ENCODE measurements around the gene GFER. TPM values are rescaled to one million over a fixed set of nuclear protein-coding genes. Genes with fewer than 3 reads are reported as not detected.

The GFER gene
- total RNA-seq, 3 donors from 2014 or later, result 15.7 to 18.1 (median 17.9) TPM

DNA sequence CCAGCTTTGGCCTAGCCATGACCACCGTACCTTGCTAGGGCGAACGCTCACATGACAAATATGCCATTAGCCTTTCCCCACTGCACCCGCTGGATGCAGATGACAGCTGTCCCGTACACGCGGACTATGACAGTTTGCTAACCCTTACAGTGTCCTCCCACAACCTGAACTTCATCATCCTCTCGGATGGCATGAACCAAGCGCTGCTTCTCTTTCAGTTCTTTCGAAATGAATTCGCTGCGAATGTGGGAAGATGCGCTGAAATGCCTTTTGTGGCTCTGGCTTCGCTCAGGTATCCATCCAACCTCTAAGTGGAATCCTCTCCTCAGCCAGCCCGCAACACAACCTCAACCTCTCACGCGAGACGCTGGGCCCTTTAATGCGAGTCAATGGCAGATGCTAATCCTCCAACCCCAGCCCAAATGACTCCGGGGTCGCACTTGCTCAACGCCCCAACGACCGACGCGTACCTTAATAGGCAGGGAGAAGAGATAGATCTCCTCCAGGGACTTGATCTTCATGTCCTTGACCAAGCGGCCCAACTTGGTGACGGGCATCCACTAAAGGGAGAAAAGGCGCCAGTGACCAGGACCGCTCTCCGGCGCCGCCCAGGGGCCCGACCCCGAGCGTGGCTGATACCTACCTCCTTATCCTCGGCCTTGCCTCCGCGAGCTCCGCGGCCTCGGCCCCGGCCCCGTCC lies 20.0 kb upstream of the GFER start:
- H3K4me3 ChIP-seq, result peak overlapping the region; percentile 91 to 95 (median 94)
- no peak for DNase-seq (ENCODE audit: low spot score in 2 of 2)
- H3K27ac ChIP-seq, result peak overlapping the region; percentile 98 to 99
- H3K9me3 ChIP-seq, result no peaks in the 10 kb centered on the region
- TF ChIP-seq CTCF (IDR thresholded peaks at IDR 0.05) (no peak), POLR2A (IDR thresholded peaks at IDR 0.05) (no peak), POLR2AphosphoS5 (IDR thresholded peaks at IDR 0.05) (no peak)
- H3K36me3 ChIP-seq, result no peaks in the 10 kb centered on the region
- intact Hi-C loops (cut with DNase I; ENCODE audit: low total_unique reads), result no loop called here
- no peaks in the 10 kb centered on the region for H3K27me3 ChIP-seq
- peaks cover 5 to 16% of the 10 kb centered on the region in 2 donors for H3K4me1 ChIP-seq

DNA sequence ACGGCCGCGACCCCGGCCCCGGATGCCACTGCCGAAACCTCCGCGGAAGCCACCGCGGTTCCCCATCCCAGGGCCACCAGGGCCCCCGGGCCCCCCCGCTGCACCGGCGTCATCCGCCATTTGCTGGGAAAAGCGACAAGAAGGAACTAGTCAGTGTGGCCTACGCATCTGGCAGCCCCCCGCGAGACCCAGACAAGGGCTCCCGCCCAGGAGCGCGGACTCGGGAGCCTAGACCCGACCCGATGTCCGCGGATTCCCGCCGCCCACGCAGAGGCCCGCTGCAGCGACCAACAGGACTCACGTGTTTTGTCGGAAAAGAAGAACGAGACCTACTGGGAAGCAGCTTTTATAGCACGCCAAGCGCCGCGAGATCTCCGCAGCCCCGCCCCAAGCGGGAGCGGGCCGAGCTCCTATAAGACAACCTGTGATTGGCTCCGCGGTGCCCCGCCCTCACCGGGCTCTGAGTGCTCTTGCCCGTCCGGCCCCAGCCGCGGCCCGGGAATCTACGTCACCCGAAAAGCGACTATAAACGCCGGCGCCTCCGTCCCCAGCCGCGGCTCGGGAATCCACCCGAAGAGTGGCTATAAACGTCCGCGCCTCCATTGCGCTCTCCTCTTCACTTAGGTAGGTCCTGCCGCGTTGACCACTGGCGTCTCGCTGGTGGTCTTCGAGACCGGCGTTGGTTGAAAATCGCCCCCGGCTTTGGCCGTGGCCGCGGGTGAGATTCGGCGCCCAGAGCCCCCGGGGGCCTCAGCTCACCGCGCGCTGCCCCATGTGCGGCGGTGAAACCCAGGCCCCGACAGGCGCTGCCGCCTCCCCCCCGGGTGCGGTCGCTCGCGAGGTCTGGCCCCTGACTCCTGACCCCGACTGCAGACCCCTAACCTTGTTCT lies 19.2 kb upstream of the GFER start, which contains the start of gene RPS2:
TSS of gene RPS2 (minus strand) at position 321 of the 890 bp plus-strand sequence. CDS start at position 120, 201 bp downstream.
- H3K4me1 ChIP-seq, result peaks cover 3 to 16% of the 10 kb centered on the region in 2 donors
- H3K36me3 ChIP-seq, result no peaks in the 10 kb centered on the region
- TF ChIP-seq POLR2A (IDR thresholded peaks at IDR 0.05) (peak; percentile 97), POLR2AphosphoS5 (IDR thresholded peaks at IDR 0.05) (peak; percentile 99 to 100 (median 100)), CTCF (IDR thresholded peaks at IDR 0.05) (peak in 1 of 3 donors; percentile 21)
- DNase-seq (ENCODE audit: low spot score in 2 of 2), result peak; percentile 99
- peak within 1 kb of the TSS; percentile 91 to 95 (median 94) for H3K4me3 ChIP-seq
- H3K9me3 ChIP-seq, result no peaks in the 10 kb centered on the region
- peak within 1 kb of the TSS; percentile 98 to 99 for H3K27ac ChIP-seq
- H3K27me3 ChIP-seq, result no peaks in the 10 kb centered on the region
- intact Hi-C loops (cut with DNase I; ENCODE audit: low total_unique reads), result no loop called here

- peak overlapping the region; percentile 98 to 99 for H3K27ac ChIP-seq
- no peaks in the 10 kb centered on the region for H3K36me3 ChIP-seq
- TF ChIP-seq CTCF (IDR thresholded peaks at IDR 0.05) (peak in 1 of 3 donors; percentile 4), POLR2AphosphoS5 (IDR thresholded peaks at IDR 0.05) (no peak)
- H3K4me1 ChIP-seq, result peaks cover 3 to 12% of the 10 kb centered on the region in 2 donors
- intact Hi-C loops (cut with DNase I; ENCODE audit: low total_unique reads), result no loop called here
- H3K4me3 ChIP-seq, result peak overlapping the region; percentile 91 to 95 (median 94)
- H3K27me3 ChIP-seq, result no peaks in the 10 kb centered on the region
- DNase-seq (ENCODE audit: low spot score in 2 of 2), result no peak
- no peaks in the 10 kb centered on the region for H3K9me3 ChIP-seq
Measured at GRCh38 chr16:1965396-1966001, 18.5 kb upstream of the GFER start.

DNA sequence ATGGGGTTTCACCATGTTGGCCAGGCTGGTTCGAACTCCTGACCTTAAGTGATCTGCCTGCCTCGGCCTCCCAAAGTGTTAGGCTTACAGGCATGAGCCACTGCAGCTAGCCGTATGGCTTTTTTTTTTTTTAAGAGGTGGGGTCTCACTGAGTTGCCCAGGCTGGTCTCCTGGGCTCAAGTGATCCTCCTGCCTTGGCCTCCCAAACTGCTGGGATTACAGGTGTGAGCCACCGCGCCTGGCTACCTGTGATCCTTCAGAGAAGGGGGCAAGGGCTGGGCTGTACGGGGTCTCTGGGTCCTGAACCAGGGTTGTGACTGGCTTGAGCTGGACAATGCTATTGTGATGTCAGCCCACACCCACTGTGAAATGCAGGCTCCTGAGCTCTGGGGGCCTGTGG lies 17.5 kb upstream of the GFER start, which contains the start of gene RNF151:
TSS of gene RNF151 (plus strand) at position 397 of the 400 bp plus-strand sequence. CDS start 26 bp downstream, outside the sequence.
- peaks cover 3 to 10% of the 10 kb centered on the region in 2 donors for H3K4me1 ChIP-seq
- no peaks in the 10 kb centered on the region for H3K36me3 ChIP-seq
- H3K9me3 ChIP-seq, result no peaks in the 10 kb centered on the region
- intact Hi-C loops (cut with DNase I; ENCODE audit: low total_unique reads), result no loop called here
- H3K27ac ChIP-seq, result peak within 1 kb of the TSS; percentile 98 to 99
- TF ChIP-seq POLR2A (IDR thresholded peaks at IDR 0.05) (no peak), POLR2AphosphoS5 (IDR thresholded peaks at IDR 0.05) (no peak), CTCF (IDR thresholded peaks at IDR 0.05) (no peak)
- H3K27me3 ChIP-seq, result no peaks in the 10 kb centered on the region
- H3K4me3 ChIP-seq, result peak within 1 kb of the TSS; percentile 91 to 95 (median 94)
- no peak for DNase-seq (ENCODE audit: low spot score in 2 of 2)
